HG03575 (cell line): ENCODE measurements around the gene MYH10.

Source experiments
- ATAC-seq: cut with Tn5 transposase; IDR thresholded peaks from one replicate; pipeline ENCODE4 v1.9.1; 2021; ENCODE audit not compliant: unreplicated experiment, insufficient number of reproducible peaks, low FRiP score; ENCODE audit errors: extremely low read depth

MYH10 gene

DNA sequence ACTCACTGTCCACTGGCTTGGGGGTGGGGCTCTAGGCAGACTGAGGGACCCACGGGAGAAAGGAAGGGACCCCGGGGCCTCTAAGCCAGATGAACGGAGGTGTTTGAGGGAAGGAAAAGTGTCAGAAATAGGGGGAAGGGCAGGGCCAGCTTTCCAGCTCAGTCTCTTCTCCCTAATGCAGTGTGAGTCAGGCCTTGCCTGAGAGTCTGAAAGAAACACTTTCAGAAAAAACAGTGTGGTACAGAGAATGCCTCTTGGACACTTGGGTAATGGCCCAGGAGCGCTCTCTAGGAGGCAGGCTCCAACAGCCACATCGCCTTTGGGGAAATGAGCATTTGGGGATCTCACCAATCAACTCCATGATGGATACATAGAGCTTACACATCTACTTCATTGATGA, 148.0 kb downstream of the MYH10 start:
- ATAC-seq: no peak

DNA sequence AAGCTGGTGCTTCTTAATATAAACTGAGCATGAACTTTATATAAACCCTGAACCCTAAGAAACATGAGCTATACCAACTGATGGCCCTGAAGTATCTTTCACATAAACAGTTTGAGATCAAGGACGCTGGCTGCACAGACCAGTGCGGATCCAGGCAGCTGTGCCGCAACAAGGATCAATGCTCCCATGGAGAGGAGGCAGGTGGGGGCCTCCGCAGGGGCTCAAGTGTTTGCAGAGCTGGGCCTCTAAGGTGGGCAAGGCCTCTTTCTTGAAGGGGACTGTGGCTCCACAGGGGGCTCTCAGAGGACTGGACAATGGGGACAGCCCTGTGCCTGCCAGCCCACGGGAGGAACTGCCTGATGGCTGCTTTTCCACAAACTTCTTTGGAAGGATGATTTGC, 148.8 kb downstream of the MYH10 start:
- no peak for ATAC-seq

DNA sequence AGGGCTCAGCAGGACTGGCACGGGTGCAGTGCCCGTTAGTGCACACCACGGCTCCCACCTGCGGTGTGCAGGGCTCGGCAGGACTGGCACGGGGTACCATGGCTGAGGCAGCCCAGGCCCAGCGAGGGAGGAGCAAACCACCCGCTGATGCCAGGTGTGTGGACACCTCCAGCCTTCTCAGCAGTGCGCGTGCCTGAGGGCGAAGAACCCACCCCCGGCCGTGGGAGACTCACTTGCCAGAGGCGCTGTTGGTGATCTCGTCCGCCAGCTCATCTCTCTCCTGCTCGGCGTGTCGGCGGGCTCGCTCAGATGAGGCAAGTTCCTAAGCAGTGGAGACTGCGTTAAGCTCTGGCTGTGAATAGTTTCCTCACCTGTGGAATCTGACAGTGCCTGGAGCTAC, 149.4 kb downstream of the MYH10 start:
- ATAC-seq: no peak

DNA sequence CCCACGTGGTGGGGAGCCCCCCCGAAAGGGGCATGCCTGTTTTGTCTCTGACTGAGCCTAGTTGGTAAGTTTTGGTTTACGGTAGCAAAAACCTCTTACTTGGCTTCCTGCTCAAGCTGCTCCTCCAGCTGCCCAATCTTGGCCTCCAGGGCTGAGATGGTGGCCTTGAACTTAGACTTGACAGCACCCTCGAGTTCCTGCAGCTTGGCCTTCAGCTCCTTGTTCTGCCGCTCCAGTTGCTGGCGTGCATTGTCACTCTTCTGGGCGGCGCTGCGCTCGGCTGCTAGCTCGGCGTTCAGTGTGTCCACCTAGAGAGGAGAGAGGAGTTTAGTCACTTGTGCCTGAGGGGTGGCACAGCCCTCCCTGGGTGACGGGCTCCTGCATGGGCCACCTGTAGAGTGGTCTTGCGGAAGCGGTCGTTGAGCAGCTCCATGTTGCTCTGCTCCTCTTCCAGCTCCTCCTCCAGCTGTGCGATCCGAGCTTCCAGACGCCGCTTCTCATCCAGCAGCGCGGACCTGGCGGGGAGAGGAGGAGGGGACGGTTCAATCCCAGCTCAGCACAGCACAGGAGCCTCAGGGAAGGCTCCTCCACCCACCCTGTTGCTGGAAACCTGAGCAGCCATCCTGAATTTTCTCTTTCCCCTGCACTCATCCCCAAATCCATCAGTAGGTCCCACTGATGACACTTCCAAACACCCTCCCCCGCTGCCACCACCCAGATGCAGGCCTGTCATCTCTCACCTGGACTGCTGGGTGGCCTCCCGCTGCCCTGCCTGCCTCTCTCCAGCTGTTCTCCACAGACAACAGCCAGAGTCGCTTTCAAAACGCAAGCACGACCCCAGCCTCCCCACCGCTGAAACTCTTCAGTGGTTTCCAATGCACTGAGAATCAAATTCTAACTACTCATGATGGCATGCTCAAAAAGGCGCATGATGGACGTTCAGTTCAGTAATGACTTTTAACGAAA, 150.2 kb downstream of the MYH10 start:
- ATAC-seq: no peak

DNA sequence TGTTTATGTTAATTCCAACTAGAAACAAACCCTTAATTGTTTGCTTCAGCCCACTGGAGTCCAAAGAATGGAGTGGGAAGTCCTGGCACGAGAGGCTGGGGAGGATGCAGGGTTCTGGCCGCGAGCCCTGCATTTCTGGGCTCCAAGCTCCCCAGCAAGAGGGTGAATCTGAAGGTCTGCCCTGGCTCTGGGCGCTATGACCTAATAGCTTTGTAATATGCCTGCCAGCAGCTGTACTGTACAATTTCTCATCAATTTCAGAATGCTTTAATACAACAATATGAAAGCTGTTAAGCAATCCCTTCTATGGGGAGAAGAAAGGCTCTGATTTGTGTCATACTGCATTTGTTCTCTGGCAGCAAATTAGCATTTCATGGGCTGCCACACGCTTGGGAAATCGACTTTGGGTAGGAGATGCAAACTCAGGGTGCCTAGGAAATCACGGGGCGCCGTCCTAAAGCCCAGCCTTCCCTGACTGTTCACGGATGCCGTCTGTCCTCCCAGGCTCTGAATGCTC, 151.0 kb downstream of the MYH10 start:
- ATAC-seq: no peak

DNA sequence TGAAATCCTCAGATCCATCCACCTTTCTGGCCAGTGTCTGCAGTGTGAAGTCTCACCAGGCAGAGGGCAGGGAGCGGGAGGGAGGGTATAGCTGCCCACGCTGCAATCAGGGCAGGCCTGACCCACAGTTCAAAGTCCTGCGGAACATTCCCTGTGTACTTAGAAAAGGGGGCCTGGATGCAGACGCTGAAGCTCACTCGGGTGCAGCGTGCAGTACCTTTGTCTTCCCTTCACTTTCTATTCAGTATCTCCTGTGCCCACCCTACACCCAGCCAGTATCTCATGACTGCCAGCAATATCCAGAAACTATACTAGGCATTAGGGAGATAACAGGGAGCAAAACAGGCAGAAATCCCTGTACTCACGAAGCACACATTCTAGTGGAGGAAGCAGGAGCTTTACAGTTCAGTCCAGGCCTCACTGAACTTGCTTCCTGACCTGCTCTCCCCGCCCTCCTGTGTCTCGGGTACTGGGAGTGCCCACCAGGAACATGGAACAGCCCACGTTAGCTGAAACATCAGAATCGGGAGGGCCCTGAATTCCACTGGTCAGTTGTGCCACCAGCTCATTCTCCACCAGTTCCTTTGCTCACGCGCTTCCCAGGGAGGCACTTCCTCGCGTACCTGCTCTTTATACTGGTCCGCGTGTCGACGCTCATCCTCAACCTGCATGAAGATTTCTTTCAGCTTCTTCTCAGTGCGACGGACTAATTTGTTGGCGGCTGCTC, 152.6 kb downstream of the MYH10 start:
- ATAC-seq: no peak

DNA sequence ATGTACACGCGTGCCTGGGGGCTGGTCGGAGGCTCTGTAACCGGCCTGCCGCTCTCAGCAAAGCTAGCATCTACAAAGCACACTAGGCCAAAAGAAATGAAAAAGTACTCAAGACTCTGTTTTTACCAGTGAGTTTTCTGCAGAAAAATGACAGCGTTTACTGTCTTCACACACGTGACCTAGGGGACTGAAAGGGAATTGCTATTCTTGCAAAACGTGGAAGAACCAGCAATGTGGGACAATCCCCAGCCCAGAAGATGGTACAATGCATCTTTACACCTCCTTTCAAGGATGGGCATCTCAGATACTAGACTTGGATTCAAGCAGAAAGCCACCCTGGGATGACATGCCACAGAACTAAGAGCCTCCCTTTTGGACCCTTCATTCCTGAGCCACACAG, 153.4 kb downstream of the MYH10 start:
- no peak for ATAC-seq

DNA sequence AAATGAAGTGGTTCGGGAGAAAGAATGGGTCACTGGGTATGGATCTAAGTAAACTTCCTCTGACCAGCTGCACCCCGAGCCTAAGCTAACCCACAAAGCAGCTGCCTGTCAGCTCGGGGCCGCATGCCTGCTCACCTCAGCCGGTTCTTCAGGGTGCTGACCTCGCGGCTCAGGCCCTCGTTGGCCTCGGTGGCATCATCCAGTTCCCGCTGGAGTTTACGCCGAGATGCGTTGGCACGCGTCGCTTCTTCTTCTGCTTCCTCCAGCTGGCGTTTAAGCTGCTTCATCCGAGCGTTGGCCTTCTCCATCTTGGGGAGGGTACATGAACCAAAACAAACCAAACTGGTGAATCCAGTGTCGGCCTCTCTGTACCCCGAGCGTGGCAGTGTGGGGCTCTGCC, 153.8 kb downstream of the MYH10 start:
- no peak for ATAC-seq

DNA sequence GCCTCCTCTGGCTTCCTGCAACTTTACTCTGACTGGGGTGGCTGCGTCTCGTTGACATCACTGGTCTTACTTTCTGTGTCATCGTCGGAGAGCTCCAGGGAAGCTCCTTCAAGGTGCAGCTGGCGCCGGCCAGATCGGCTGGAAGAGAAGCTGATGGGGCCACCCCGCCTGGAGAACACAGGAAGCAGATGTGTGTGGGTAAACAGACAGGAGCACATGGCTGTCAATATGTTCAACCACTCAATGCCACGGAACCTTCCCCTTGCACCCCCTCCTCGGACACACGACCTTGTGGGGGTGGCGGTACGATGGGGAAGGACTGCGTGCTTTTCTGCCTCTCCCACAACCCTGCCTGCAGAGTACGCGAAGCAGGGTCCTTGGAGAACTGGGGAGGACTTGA, 154.7 kb downstream of the MYH10 start:
- ATAC-seq: no peak

DNA sequence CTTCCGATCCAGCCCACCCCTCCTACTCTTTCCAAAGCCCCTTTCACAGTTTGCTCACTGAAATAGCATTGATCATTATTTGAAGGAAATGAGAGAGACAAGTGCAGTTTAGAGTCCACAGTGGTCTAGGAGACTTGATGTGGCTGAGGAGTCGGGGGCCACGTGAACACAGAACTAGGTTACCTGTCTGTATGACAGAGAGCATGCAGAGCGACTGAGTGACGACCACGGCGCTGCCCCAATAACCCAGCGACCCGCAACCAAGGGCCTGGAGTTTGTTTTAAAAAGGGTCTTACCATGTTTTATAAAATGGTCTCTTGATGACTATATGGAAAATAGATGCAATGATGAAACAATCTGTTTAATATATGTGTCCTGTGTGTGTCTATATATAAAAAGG, 155.3 kb downstream of the MYH10 start:
- no peak for ATAC-seq

DNA sequence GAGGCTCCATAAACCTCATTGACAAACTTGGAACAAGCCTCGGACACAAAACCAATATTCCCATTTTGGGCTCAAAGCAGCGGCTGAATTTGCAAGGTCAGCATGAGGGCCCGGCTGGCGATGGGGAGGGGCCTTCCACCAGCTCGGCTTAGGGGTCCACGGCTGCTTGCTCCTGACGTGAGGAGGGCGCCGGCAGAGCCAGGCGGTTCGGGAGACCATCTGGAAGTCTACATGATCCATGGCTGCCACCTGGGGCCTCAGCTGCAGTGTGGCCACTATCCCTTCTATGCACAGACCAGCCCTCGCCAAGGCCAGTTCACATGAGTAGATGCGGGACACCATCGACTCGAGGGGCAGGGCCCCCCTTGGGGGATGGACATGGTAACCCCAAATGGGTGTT, 155.7 kb downstream of the MYH10 start:
- ATAC-seq: no peak

DNA sequence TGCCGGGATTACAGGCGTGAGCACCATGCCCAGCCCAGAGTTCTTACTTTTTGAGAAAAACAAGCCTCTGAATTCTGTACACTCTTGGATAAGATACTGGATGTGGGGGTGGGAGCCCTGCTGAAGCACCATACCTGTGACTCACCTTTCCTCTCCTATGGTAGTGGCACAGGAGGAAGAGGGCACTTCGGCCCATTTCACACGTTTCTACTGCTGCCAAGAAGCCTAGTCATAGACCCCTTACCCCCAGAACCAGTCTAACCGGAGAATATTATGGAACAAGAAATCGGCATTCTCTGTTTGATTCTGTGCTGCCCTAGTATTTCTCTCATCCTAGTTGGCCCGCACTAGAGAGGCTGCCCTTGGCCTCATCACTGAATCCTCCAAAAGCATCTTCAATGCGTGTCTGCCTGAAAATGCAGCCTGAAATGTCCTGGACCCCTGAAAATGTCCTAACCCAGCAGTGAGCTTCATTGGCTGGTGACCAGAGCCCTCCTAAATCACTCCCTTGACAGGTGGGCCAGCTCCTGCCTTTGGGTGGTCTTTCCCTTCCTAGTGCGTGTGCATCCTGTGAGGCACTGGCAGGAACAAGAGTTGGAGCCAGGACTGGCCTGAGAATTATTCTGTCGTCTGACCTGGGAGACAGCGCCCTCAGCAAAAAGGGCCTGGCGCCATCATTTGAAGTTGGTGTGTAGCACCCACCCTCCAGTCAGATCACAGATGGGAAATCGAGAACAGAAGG, 156.9 kb downstream of the MYH10 start:
- no peak for ATAC-seq

DNA sequence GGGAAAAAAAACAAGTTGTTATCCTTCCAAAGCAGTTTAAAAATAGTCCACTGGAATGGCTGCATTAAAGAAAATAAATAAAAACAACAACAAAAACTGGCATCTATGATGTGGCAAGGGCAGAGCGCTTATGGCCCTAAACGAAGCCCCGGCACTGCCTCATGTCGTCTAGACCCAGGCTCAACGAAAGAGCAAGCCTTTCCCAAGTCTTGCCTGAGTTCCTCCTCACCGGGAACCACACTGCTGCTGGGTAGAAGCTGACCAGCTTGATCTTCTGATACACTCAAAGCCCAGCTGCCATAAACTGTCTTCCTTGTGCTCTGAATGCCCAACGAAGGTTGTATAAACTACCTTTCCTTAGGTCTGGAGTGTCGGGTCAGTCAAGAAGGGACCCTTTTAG, 157.9 kb downstream of the MYH10 start:
- no peak for ATAC-seq

DNA sequence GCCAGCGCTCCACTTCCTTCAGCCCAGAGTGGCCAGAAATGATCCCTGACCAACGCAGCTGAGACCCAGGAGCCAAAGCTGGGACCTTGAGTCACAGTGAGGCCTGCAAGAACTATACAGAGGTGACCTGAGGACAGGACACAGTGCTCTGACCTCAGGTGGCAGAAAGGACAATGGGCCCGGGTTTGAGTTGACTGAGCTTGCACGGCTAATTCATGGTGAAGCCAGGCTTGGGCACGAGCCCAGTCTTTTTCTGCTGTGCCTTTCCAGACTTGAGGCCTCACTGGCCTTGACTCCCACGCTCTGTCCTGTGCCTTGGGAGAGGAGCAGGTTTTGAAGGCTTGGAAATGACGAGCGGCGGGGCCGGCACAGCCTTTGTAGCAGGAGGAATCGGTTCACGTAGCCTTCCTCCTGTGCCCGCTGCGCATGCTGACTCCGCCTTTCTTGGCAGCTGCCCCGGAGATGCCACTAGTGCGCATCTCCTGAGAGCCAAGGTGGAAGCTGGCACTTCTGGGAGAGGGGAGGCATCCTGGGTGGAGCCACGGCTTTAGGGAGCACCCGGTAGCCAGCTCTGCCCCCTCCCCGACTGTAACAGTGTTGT, 160.0 kb downstream of the MYH10 start:
- no peak for ATAC-seq

DNA sequence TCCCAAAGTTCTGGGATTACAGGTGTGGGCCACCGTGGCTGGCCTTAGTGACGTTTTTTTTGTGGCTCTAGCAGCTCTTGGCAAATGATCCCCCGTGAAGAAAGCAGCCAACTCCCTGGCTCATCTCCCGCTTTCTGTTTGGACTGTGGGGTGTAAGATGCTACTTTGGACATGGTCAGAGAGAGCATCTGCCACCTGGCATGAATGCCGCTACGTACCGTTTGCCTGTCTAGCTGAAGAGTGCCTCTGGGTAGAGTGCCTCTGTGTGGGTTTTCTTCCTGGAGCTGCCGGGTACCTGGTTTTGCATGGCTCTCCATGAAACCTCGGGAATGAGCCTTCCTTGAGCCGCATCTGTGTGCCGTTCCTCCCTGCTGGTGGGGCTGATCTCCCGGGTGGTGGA, 160.6 kb downstream of the MYH10 start:
- no peak for ATAC-seq

DNA sequence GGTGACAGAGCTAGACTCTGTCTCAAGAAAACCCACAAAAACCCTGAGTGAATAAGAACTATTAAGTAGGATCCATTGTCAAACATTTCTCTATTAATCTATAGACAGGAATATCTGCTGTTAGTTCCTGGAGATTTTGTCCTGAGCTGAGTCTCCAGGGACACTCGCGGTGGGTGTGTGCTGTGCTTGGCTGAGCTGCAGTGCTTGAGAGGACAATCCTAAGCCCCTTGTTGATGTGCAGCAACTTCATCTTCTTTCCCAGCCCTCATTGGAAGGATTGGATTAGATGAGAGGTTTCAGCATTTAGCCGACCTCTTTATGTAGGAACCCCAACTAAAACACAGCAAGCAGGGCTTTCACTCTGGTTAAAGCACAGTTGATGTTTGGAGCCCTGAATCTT, 161.5 kb downstream of the MYH10 start:
- no peak for ATAC-seq

DNA sequence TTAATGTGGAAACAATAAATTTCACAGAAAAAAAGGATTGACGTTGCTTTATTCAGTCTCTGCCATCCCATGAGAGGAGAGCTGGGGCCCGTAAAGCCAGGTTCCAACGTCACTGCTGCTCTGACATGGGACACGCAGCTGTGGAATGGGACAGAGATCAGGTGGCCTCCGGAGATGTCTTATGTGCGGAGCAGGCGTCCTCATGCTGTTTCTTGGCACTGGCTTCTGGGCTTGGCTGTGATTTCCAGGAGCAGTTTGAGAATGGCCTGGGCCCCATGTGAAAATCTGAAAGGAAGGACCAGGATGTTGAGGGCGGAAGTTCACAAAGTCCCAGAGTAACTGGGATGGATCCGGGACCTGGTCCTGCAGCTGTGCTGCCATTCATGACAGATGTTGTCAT, 162.4 kb downstream of the MYH10 start:
- ATAC-seq: no peak

DNA sequence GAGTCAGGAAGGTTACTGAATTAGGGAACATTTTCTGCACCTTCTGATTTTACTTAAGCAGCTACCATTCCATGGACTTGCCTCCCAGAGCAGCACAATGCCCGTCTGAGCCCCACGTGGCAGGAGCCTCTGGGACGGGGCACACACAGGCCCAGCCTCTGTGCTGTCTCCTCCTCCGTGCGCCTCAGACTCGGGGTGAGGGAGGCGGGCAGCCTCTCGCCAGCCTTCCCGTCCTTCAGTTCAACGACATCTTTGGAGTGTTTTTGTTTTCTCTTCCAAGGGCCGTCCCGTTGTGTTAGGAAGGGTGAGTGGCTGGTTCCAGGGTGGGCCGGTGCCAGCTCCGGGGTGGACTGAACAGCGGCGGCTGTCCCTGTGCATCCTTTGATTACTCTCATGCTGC, 163.0 kb downstream of the MYH10 start:
- no peak for ATAC-seq

DNA sequence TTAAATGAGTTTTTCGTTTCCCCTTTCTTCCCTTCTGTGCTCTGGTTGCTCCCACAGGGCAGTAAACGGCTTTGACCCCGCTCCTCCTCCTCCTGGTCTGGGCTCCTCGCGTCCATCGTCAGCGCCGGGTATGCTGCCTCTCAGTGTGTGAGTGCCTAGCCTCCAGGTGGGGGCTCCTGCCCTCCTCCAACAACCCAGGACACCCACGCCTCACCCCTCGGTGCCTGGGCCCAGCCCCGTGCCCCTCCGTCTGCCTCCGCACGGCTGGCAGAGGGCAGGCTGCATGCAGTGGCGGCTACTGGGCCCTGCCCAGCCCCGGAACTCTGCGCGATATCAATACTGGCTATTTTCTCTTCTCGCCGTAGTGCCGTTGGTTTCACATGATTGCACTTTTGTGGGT, 163.7 kb downstream of the MYH10 start:
- ATAC-seq: no peak
